Activated CD4-positive, alpha-beta T cell treated with anti-CD3 and anti-CD28 coated beads, Interleukin-2, amount 50 U/mL, for 1 hour (primary cell): ENCODE measurements around the gene FSIP2.

Source experiments
- DNase-seq: peaks from one replicate; pipeline ENCODE4 v3.0.0-alpha.2; 2020

The FSIP2 gene, protein sequence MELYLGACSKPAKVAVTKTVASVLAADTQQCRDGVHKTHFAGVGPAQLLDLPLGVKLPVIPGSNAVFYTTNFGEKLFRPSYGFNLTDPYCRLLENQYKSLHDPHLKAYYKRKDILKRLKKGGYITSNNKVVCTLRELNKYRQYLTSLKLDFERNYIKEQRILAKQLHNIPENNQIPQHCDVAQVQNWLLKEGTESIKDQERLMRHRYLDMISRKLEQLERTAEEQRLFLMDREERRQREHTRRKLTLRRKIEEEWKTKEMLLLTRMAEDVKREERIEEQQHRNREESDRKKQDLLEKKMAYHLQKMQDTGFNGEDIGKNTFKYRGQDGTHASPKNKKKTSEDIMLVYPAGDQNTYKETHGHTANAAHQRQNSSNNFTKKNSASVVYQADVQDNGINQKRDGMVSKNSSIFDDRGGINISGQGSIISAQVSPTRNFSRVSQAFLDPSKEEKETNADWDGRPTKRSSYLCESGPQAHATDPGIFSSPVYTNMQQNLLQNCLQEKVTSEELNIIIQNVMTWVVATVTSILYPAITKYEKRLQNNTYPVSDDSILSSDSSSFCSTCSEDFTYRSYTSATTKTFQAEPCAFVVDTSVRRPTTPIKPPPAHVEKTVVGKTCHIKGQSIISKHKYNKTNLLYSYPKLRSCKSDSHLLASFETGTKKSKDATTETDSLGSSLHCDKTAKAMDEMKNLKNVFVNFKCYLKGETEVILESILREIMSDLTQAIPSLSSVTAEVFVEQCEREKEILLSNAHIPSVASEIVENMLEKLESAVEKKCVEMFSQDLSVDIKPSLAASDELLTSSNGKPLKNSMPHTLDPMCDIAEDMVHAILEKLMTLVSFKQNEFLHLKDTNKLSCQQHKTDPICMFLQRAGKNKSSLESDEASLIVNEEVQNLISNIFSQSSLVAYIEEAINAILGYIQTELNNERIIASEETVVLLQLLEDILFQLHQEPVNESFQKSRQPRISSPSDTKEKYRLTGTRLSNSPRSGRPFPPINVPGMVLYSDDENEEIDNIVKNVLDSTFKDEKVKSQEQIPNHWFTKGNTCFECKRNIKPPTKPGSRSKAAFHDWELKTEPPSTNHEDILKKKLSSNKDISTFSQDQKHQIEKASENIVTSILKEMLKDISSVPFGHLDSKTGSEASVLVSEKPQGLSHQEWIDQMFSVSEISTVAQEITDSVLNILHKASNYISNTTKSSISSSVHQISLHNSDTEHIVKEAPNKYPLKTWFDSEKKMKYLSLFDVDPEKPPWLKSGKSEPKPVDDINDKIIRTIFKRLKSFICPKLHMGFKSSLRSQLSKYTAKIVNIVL (N-terminal part only)

DNA sequence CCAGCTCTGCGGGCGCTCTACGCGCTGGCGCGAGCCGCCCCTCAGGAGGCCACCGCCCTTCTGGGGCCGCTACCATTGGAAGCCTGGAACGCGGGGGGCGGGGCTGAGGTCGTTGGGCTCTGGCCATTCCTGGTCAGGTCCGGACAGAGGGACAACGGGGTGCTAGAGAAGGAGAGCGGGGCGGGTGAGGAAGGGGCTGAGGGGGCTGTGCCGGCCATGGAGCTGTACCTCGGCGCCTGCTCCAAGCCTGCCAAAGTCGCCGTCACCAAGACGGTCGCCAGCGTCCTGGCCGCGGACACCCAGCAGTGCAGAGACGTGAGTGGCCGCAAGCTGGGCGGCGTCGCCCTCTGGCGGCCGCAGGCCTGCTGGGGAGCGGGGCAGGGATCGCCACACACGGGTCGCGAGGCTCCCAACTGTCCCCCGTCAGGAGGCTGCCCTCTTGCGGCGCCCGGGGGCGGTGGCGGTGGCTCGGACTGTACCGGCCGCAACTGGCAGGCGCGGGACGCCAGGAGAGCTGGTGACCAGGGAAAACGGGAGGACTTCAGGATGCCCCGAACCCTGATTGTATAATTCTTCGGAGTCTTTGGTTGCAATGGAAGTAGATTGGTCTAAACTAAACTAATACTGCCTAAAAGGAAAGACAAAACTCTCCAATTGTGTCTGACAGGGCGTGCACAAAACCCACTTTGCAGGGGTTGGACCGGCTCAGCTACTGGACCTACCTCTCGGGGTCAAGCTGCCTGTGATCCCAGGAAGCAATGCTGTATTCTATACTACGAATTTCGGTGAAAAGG lies at the start of gene FSIP2:
TSS of gene FSIP2 (plus strand) at position 126 of the 794 bp plus-strand sequence. CDS start at position 217, 91 bp downstream.
- no peak for DNase-seq

DNA sequence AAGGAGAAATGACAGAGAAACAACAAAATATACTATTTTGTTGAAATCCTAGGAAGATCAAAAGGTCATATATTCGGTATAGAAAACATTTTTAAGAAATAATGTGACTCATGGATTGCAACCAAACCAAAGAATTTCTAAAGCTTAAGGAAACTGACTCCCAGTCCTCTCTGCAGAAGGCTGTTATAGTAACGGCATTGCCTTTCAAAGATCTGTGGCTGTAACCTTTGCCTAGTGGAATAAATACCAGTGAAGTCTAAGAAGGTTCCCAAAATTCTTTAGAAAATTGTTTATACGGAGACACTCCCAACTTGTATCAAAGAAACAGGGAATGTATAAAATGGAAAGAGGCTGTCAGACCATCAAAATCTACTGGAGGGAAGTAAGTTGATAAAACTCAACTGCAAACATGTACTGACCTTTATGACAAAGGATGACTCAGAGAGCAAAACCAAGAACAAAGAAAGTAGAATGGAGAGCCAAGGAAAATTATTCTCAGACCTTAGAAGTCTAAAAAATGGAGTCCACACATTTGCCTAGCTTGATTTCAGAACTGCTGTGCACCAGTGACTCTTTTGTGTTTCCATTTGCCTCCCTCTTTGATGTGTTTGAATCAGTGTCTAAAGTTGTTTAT lies 48.6 kb upstream of the FSIP2 start:
- DNase-seq: no peak

DNA sequence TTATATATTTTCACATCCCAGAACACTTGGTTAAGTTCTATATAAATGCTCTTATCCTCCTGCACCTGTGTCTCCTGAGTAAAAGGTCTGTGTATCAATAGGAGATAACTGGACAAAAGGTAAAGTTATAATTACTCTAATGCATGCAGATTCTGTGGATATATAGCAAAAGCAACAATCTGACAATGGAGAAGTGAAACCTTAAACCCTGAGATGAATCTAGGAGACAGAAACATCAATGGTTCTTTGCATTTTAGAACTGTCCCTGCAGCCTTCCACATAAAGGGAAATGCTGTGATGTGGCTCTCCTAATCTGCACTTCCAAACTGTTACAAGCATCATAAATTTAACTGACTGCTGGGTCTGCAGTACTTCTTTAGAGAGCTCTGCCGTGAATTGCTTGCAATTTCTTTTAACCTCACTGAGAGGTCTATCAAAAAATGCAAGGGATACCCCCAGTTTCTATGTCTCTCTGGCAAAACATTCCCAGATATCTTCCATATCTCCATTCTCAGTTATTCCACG lies 42.8 kb upstream of the FSIP2 start:
- no peak for DNase-seq

DNA sequence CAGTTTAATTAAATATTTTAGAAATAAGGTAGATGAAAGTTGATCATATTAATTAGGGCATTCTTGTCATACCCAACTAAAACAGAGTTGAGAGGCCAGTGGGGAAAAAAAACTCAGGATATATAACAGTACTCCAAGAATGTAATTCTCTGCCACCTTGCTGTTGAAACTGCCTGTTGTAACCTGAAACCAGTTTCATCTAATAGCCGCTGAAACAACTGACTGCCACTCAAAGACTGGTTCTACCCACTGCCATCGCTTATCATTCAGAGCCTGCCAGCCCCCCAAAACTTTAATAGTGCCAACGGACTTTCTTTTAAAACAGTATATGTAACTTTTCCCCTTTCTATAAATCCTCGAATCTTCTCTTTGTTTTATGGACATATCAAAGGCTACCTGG lies 37.7 kb upstream of the FSIP2 start:
- DNase-seq: no peak

DNA sequence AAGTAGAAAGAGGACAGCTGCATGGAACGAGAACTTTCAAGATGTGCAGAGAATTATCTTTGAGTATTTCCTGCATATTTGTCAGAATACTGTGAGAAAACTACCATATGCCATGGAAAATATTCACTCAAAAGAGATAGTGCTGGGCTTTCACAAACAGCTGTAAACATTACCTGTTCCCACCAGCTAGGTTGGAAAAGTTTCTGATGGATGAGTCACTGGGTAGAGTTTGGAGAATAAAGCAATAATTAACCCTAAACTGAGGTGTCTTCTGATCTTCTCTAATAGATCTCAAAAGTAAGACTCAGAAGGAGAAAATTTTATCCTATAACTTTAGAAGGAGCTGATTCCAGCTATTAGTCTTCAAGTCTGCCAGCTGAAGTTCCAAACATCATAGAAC lies 3.9 kb upstream of the FSIP2 start:
- no peak for DNase-seq

DNA sequence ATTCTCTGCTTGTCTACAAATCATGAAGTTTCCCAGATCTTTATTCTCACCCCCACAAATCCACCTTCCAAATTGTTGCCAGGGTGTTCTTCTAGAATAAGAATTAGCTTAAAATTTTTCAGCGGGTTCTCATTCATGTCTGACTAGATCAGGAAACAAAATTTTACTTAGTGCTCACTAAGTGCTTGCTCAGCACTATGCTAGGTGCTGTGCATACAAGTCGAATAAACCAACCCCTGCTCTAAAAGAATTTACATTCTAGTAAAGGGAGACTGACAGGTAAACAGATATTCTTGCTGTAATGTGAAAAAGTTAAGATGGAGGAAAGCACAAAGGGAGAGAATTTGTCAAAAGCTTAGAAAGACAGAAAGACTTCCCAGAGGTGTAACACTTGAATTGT lies 2.4 kb upstream of the FSIP2 start:
- no peak for DNase-seq

DNA sequence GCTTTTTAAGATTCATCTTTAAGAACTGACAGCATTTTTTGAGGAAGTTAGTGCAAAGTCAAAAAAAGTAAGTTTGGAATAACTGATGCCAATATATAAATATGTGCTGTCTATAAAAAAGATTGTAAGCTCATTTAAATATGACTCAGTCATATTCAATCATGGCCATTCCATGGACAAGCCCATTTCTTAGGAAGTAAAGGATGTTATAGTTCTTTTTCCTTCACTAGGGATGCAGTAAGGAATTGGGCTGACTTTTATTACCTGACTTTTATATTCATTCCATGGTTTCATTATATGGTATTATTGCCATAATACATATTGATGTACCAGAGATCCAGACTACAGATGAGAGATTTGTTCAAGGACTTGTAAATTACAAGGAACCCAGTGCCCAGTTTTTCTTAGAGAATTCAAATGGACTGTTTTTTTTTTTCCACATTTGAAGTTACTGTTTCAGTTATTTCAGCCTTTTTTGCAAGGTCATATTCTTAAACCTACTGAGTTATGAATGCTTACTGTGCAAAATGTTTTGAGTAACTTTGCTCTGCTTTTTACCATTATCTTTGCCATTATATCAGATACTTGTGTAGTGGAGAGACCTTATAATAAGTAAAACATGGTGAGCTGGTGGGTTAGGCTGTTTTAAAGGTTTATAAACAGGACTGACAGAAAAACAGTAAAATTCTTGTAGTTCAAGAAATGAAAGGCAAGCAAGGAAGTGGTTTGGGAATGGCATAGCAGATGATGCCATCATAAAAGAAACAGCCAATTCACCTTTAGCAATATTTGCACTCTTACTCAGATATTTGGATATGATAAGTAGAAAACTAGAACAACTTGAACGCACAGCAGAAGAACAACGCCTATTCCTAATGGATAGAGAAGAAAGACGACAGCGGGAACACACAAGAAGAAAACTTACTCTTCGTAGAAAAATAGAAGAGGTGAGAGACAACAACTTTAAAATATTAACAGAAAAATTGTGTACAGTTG lies 7.6 kb downstream of the FSIP2 start:
- no peak for DNase-seq

DNA sequence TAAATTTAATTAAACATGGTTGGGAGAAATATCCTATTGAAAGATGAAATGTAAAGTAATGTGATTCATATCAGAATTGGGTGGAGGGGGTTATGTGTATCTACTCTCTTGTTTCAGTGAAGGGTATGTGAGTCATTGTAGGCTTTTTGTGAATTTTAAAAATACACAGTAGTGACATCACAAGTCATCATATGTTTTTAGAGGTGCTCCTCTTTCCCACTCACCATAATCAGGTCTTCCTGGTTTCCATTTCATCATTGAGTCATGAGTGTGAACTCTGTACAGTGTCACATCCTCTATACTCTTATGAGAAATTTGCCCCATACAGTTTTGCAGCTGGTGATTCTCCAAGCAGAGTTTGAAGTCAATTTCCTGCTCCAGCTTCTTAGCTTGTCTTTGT lies 18.8 kb downstream of the FSIP2 start:
- DNase-seq: no peak

DNA sequence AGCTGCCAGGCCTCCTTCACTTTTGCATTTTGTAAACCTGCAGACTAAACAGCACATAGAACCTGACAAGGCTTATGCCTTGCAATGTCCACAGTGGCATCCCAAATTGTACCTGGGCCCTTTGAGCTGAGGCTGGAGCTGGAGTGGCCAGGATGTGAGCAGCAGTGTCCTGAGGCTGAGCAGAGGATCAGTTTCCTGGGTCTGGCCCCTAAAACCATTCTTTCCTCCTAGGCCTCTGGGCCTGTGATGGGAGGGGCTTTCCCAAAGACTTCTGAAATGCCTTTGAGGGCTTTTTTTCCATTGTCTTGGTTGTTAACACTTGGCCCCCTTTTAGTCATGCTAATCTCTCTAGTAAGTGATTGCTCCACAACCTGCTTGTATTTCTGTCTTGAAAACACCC lies 32.8 kb downstream of the FSIP2 start:
- DNase-seq: no peak

DNA sequence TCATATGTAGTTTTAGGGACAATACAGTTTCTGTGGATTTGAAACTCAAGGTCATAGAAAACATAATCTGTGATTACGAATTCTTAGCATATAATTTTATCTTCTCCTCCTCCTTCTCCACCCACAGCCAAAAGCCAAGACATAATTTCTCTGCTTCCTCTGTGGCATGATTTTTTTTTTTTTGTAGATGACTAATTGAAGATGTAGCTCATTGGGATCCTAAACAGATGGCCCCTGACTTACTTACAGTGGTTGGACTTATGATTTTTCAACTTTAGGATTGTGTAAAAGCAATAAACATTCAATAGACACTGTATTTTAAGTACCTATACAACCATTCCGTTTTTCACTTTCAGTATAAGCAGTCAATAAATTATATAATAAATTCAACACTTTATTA lies 42.3 kb downstream of the FSIP2 start:
- DNase-seq: no peak

DNA sequence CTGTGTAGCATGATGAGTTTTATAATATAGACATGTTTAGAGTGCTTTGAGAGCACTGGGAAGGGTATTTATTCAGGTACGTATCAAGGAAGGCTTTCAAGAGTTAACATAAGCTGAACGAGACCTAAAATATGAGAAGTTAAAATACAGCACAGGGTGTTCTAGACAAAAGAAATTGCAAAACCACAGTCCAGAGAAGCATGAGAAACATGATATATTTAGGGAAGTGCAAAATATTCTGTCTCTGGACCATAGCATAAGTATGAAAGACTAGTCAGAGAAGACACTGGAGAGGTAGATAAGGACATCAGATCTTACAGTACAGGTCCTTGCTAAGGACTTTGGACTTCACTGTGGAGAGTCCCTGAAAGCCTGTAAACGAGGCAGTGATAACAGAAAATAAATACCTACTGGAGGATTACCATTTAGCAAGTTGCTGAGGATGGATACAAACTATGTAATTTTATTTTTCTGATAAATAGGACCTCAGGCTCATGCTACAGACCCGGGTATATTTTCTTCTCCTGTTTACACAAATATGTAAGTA lies 43.7 kb downstream of the FSIP2 start:
- no peak for DNase-seq

DNA sequence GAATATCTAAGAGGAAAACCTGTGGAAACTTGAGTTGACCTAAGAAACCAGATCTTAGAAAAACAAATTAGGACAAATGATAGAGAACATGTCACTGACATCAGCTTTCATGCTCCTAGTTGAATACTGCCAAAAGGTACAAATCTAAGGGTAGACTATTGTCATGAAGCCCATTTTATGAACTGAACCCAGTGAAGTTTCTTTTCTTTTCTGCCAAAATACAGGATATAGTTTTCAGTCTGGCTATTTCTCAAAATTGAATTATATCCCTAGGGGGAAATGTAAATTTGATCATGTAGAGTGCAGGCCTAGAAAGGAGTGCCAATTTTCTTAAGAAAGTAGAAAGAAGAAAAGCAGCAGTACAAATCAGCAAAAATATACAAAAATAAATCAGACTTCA lies 46.6 kb downstream of the FSIP2 start:
- no peak for DNase-seq

DNA sequence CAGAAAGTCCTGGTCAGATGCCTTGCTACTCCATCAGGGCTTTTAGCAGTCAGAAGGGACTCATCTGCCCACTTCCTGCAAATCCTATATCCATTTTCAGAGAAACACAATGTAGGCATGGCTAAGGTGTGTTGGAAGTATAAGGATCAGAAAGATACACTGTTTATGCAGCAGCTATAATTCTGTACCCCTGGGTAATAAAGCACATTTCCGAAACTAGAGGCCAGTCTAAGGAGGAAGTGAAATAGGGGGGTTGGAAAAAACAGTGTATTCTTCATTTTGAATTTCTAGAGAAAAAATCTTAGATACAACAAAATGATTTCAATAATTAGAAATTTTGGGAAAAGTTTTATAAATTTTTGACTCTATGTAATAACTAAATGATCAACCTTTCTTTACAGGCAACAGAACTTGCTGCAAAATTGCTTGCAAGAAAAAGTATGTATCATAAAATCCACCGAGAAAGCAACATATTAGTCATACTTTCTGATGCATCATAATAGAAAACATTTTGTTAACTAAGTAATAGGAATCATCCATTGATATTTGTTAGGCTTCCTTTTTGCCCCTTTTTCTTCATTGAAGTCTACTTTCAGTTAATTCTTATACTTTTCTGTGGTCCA lies 47.4 kb downstream of the FSIP2 start:
- DNase-seq: no peak

DNA sequence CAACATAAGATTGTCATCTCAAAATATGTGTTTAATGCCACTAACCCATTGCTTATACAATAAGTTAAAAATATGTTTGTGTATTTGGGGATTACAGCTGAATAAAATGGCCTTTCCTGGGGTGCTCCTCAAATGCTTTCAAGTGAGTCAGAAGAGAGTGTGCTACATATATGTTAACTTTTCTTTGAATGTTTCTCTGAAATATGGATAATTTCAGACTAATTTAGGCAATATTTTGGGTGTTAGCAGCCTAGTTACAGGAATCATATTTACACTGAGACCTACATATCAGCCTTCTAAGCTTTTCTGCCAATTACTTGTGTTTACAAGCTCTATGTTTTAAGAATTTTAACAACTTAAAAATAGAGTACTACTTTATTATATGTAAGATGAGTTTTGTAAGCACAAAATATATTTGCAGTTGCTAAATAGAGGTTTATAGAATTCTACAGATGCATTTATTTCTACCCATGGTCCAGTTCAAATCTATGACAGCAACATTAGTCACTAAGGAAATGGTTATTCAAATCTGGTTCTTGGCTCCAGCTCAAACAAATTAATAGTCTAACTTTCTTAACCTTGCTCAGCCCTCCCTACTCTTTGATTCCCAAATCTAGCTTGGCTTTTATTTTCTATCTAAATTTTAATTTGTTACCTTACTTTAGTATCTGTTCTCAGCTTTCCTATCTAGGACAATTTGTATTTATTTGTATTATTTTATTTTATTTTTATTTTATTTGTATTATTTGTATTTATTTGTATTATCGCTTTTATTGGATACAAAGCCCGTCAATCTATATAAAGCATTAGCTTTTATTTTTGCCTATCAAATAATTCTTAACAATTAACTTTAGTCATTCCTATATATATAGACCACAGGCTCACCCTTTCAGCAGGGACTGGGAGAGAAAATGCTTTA lies 48.9 kb downstream of the FSIP2 start:
- DNase-seq: no peak

DNA sequence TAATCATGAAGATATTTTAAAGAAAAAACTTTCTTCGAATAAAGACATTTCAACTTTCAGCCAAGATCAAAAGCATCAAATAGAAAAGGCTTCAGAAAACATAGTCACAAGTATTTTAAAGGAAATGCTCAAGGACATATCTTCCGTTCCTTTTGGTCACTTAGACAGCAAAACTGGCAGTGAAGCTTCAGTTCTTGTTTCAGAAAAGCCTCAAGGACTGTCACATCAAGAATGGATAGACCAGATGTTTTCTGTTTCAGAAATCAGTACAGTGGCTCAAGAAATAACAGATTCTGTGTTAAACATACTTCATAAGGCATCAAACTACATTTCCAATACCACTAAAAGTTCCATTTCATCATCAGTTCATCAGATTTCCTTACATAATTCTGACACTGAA lies 51.8 kb downstream of the FSIP2 start:
- DNase-seq: no peak

DNA sequence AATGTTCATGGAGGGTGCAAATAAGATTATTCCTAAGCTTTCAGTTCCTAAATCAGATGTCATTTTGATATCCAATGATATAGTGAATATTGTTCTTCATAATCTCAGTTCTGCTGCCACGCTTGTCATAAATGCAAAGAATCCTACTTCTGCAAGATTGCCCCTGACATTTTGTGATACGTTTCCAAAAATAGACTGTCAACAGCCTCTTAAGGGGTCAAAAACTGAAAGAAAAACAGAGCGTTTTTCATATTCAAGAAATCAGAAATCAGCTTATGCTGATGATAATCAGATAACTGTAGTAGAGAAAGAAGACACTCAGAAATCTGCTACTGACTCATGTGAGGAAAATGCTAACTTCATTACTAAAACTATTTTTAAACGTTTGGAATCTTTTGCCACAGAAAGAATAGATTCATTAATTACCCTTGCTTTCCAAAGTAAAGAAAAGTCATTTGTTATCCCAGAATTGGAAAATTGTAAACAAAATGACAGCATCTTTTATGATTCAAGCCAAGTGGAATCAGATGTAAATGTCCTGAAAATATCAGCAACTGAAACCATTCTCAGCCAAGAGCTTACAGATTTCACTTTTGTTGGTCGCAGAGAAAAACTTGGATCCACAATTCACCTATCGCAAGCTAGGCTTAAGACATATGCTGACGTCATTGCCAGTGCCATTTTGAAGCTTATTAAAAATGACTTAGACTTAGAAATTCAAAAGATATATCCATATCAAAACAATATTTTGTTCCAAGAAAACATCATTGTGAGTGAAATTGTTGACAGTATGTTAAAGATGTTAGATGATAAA lies 55.1 kb downstream of the FSIP2 start:
- no peak for DNase-seq

DNA sequence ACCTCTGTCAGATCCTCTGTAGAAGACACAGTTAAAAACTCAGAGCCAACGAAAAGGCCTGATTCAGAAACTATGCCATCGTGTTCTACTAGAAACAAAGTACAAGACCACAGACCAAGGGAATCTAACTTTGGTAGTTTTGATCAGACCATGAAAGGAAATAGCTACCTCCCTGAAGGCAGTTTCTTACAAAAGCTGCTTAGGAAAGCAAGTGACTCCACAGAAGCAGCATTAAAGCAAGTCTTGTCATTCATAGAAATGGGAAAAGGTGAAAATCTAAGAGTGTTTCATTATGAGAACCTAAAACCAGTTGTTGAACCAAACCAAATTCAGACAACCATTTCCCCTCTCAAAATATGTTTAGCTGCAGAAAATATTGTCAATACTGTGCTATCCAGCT lies 58.2 kb downstream of the FSIP2 start:
- no peak for DNase-seq
